GM18508 (cell line): ENCODE data around the gene REG1A.

Source experiments
- ATAC-seq: cut with Tn5 transposase; IDR thresholded peaks from one replicate; pipeline ENCODE4 v1.9.1; 2021; ENCODE audit warnings: moderate number of reproducible peaks; ENCODE audit not compliant: insufficient read depth, unreplicated experiment

Gene REG1A

GRCh38 chr2:79120194-79120713 is at the start of gene REG1A:
TSS of gene REG1A (plus strand) at chr2:79120488. CDS start at chr2:79120862, 374 bp downstream.
- no peak for ATAC-seq

DNA sequence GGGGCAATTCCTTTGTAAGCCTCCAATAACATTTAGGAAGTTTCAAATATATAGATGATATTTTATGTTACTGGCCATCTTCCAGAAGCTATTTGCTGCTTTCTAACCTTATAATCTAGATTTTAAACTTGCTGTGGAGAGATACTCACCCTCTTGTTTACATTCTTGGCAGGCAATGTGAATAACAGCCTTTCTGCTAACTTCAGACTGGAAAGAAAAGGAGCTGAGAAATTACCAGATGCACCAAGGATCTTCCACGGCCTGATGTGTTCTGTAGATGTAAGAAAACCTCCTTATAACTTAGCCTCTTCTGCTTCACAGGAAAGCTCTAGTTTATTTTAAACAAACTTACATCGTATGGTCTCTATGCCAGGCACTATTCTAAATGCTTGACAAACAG is 49.2 kb upstream of the REG1A start:
- ATAC-seq = no peak

GRCh38 chr2:79082987-79083386 is 37.3 kb upstream of the REG1A start:
- ATAC-seq = no peak

DNA sequence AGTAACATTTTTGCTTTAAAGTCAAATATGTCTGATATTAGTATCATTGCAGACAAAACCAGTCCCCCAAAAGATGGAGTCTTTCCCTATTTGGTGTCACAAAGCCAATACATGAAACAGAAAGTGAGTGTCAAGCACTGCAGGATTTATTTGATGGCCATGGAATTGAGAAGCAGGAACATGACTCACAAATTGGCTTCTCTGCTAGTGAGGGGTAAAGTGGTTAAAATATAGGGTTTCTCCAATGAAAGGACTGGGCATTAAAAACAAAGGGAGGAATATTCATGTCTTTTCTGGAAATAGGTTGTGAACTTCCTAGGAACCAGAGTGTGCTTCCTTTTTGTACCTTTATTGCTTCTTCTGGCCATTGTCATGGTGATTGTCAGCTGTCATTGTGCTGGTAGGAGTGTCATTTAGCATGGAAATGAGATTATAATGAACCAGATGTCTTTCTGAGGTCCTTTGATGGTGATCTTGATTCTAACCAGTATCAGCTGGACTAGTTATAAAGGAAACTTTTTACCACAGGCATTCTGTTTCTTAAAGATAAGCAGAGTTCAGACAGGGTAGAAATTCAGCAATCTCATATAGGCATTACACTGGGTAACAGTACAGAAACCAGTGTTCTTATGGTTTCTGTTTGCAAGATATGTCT is 36.6 kb upstream of the REG1A start:
- ATAC-seq = no peak

GRCh38 chr2:79084495-79085135 is 35.7 kb upstream of the REG1A start:
- ATAC-seq = no peak

GRCh38 chr2:79085382-79085781 is 34.9 kb upstream of the REG1A start:
- ATAC-seq = no peak

- ATAC-seq = no peak
Measured at GRCh38 chr2:79086255-79086654, 34.0 kb upstream of the REG1A start.

GRCh38 chr2:79087785-79088364 is 32.4 kb upstream of the REG1A start, which contains the start of gene REG1B:
TSS of gene REG1B (minus strand) at chr2:79087993. CDS start at chr2:79087612, 381 bp downstream.
- no peak for ATAC-seq

DNA sequence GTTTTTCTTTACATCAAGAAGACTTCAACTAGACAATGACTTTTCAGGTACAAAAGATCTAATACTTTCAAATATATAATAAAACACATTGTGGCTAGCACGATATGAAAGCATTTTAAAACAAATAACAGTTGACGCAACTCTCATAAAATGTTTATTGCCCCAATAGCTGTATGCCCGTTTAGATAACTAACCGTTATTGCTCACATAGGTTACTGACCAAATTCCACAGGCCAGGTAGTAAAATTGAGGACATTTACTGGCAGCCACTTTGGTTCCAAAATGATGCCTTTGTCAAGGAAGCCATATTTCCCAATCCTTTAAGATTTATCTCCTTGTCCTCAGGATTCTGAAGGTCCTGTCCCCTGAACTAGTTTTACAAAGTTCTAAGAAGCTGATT is 29.6 kb upstream of the REG1A start:
- no peak for ATAC-seq

DNA sequence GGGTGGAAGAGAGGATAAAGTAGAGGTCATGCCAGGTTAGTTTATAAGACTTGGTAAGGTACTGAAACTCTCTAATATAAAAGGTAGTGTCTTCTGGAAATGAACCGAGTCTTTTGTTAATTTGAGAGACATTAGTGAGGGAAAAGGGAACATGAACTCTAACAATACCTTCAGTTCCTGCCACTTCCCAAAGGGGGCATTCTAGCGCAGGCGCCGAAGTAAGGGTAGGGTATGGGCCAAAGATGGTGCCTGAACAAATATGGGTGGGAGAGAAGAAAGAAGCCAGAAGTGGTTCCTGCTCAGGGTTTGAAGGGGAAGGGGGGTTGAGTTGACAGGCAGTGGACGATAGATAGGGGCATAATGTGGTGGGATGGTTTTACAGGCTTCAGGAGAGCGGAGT is 22.4 kb upstream of the REG1A start:
- no peak for ATAC-seq

DNA sequence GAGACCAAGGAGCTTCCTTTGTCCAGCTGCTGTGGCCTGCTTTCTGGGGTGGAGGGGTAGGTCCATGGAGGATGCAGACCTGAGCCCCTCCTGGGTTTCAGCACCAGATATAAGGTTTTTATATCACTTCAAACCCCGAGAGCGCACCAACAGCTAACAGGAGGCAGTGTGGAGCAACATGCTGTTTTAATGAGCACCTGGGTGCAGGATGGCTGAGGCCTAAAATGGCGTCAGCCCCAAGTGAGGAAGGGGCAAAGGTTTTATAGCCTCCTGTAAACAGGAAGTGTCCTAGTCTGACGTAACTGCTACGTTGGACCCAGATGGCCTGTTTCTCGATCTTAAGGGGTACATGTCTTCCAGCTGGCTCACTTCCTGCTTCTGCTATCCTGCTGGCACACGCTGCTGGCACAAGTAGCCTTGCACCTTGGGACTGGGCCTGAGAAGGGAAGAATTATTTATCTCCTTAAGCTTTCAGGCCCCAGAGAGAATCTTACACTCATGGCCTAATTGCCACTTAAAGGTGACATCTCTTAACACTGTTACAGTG is 21.1 kb upstream of the REG1A start:
- ATAC-seq = no peak

GRCh38 chr2:79100285-79100684 is 20.0 kb upstream of the REG1A start:
- ATAC-seq = no peak

DNA sequence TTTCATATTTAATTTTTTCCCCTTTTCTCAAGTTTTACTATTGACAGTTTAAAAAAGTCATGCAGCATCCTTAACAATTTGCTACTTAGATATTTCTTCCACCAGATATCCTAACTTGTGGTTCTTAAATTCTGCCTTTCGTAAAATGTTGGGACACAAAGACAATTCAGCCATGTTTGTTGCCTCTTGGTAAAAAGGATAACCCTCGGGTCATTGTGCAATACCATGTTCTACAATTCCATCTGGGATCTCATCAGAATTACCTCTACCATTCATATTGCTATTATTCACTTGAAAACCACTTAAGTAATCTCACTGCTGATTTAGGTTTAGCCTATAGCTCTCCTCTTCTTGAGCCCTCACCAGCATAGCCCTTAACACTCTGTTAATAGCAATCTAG is 19.3 kb upstream of the REG1A start:
- no peak for ATAC-seq

DNA sequence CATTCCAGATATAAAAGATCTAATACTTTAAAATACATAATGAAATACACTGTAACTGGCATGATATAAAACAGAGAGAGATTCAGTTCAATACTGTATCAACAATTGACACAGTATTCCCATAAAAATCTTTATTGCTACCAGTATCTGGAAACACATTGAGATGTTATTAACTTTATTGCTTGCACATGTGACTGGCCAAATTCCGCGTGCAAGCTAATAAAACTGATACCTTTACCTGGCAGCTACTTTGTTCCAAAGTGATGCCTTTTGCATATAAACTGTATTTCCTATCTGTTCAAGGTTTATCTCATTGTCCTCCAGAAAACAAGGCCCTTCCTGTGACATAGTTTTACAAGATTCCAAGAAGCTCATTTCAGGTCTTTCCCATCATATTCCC is 17.1 kb upstream of the REG1A start:
- ATAC-seq = no peak

DNA sequence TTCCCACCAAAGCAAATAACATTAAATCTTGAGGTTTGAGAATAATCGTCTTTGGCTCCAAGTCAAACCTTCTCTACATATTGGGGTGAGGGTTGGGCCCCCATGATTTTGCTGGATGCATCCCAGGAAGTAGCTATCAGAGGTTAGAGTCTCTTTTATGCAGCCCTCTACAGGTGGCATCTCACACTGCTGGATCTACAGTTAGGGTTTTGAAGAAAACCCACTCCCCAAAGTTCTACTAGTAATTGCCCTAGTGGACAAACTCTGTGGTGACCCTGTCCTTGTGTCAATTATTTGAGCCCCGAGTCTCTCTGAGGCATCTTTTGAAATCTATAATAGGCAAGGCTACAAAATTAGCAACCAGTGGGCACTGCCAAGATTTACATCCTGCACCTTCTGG is 15.0 kb upstream of the REG1A start:
- ATAC-seq = no peak

DNA sequence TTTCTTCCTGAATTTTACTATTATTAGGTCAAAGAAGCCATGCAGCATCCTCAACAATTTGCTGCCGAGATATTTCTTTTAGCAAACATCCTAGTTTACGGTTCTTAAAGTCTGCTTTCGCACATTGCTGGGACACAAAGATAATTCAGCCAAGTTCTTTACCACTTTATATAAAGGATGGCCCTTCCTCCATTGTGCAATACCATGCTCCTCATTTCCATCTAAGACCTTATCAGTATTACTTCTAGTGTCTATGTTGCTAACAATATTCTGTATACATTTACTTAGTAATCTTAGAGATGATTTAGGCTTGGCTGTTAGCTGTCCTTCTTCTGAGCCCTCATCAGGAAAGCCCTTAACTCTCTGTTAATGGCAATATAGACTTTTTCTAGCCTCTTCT is 8.0 kb upstream of the REG1A start:
- ATAC-seq = no peak

DNA sequence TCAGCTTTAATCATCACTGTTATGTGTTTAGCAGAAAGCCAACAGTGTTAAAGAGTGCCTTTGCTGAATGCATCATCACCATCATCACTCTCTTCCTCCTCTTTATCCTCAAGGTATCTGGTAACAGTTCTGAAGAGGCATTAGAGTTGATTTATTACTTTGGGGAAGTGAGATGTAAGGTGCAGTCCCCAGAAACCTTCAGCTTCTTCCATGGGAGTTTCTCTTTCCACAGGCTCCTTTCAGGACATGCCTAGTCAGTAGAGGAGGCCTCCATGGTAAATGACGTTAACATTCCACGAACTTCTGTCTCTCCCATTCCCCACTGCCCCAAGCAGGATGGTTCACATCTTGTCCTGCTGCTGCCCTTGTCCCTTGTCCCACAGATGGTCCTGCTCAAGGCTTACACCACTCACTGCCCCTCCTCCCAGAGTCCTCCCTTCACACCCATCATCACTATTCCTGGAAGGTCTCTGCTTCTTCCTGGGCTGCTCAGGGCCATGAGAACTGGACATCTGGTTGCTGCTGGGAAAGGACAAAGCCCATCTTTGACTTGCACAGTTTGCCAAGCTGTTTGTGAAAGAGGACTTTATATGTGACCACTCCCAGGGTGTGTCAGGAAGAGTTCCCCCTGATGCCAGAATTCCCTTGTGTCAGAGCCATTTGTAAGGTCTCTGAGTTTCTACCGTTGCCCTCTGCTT is 5.3 kb upstream of the REG1A start:
- no peak for ATAC-seq

GRCh38 chr2:79116997-79117928 is 3.0 kb upstream of the REG1A start:
- ATAC-seq = no peak

- ATAC-seq = no peak
Measured at GRCh38 chr2:79122676-79123075, 2.4 kb downstream of the REG1A start.
